GM12892 (cell line): Measurements from ENCODE around the gene RALGAPA2.

Experiments used
- POLR2A ChIP-seq: IDR thresholded peaks from 2 replicates; pipeline ENCODE4 v1.6.1; 2011; ENCODE audit warnings: low read depth, low read length, control low read depth
- POLR2AphosphoS5 ChIP-seq: IDR thresholded peaks from 2 replicates; pipeline ENCODE4 v1.6.1; 2011; ENCODE audit warnings: low read depth, low read length, control low read depth
- TAF1 ChIP-seq: IDR thresholded peaks from 2 replicates; pipeline ENCODE4 v1.6.1; 2011; ENCODE audit warnings: low read depth, mild to moderate bottlenecking, control low read depth, low read length, borderline replicate concordance

GRCh38 chr20:20683481-20684321 is 28.7 kb downstream of the RALGAPA2 start:
- TF ChIP-seq POLR2A (no peak), POLR2AphosphoS5 (no peak), TAF1 (no peak)
